Tibial artery (tissue), 4 donors: Measurements from ENCODE around the gene TSPYL4.

Source experiments
- DNase-seq, 2 donors: peaks; one replicate each; pipeline ENCODE4 v3.0.0-alpha.2; 2019
- H3K27ac ChIP-seq, 2 donors: fragments of 200-600 bp; sonication (generic) in 1 of 2; 1 replicate in 1 of 2; 2 replicates in 1 of 2; pipeline ENCODE4 v1.5.1; 2018 to 2019; ENCODE audit warnings: mild to moderate bottlenecking in 1 of 2
- H3K27me3 ChIP-seq, 2 donors: fragments of 200-600 bp; sonication (generic) in 1 of 2; one replicate each; pipeline versions ENCODE4 v1.5.1 to v1.6.0; 2016 to 2019
- H3K36me3 ChIP-seq, 3 donors: fragments of 200-600 bp; sonication (generic) in 2 of 3; one replicate each; pipeline ENCODE4 v1.5.1; 2016 to 2019; ENCODE audit warnings: mild to moderate bottlenecking in 2 of 3
- H3K4me1 ChIP-seq, 4 donors: fragments of 200-600 bp; sonication (generic) in 2 of 4; 1 replicate in 3 of 4; 2 replicates in 1 of 4; pipeline ENCODE4 v1.5.1; 2016 to 2019
- H3K4me3 ChIP-seq, 2 donors: fragments of 200-600 bp; sonication (generic) in 1 of 2; 1 replicate in 1 of 2; 2 replicates in 1 of 2; pipeline ENCODE4 v1.5.1; 2018 to 2019; ENCODE audit warnings: mild to moderate bottlenecking in 2 of 2
- H3K9me3 ChIP-seq, 3 donors: fragments of 200-600 bp; sonication (generic) in 1 of 3; one replicate each; pipeline ENCODE4 v1.5.1; 2016 to 2019
- intact Hi-C: fragments of 100-400 bp; cut with DNase I; formaldehyde crosslinking; loops from one replicate; pipeline ENCODE4 v1.15.0; 2023; ENCODE audit warnings: low total_unique reads
- TF ChIP-seq, protein P1 (sequence below), 2 experiments: fragments of 200-600 bp in 1 of 2; fragments of 450-650 bp in 1 of 2; IDR thresholded peaks; one replicate each; pipeline ENCODE4 v1.5.1; 2017 to 2019; ENCODE audit warnings: antibody characterized with exemption in 2 of 2, mild to moderate bottlenecking in 1 of 2, moderate library complexity in 1 of 2

The TSPYL4 gene

GRCh38 chr6:116239856-116240255, 14.0 kb downstream of the TSPYL4 start:
- intact Hi-C loops = no loop called here
- Histone ChIP-seq H3K4me3 (no peak overlapping the region), H3K36me3 (peaks cover 13 to 32% (median 31%) of the 10 kb centered on the region in 3 donors), H3K27ac (no peak overlapping the region), H3K27me3 (no peaks in the 10 kb centered on the region), H3K9me3 (no peaks in the 10 kb centered on the region), H3K4me1 (no peaks in the 10 kb centered on the region)
- TF ChIP-seq, protein P1, sequence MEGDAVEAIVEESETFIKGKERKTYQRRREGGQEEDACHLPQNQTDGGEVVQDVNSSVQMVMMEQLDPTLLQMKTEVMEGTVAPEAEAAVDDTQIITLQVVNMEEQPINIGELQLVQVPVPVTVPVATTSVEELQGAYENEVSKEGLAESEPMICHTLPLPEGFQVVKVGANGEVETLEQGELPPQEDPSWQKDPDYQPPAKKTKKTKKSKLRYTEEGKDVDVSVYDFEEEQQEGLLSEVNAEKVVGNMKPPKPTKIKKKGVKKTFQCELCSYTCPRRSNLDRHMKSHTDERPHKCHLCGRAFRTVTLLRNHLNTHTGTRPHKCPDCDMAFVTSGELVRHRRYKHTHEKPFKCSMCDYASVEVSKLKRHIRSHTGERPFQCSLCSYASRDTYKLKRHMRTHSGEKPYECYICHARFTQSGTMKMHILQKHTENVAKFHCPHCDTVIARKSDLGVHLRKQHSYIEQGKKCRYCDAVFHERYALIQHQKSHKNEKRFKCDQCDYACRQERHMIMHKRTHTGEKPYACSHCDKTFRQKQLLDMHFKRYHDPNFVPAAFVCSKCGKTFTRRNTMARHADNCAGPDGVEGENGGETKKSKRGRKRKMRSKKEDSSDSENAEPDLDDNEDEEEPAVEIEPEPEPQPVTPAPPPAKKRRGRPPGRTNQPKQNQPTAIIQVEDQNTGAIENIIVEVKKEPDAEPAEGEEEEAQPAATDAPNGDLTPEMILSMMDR (IDR thresholded peaks at IDR 0.05) = no peak
- no peak for DNase-seq

DNA sequence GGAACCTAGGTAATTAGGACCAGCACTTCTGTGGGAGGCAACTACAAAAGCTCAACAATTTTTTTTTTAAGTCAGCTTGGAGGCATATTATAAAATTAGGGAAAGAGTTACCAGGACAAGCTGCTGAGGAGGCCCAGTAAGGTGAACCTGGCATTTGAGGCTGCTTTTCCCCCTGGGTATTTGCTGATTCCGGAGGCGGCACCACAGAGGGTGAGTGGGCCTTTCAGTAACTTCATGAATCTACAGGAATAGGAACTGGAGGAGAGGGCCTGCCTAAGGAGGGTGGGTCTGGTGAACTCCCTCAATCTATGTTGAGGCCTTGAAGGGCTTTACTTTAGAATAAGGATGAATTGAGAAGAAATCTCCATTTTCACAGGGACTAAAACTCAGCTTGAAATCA, 14.6 kb downstream of the TSPYL4 start:
- H3K27ac ChIP-seq = no peak overlapping the region
- no peak overlapping the region for H3K4me3 ChIP-seq
- no peaks in the 10 kb centered on the region for H3K4me1 ChIP-seq
- H3K27me3 ChIP-seq = no peaks in the 10 kb centered on the region
- TF ChIP-seq, protein P1 (IDR thresholded peaks at IDR 0.05) = no peak
- H3K9me3 ChIP-seq = no peaks in the 10 kb centered on the region
- intact Hi-C loops = no loop called here
- H3K36me3 ChIP-seq = peaks cover 13 to 32% (median 31%) of the 10 kb centered on the region in 3 donors
- no peak for DNase-seq

DNA sequence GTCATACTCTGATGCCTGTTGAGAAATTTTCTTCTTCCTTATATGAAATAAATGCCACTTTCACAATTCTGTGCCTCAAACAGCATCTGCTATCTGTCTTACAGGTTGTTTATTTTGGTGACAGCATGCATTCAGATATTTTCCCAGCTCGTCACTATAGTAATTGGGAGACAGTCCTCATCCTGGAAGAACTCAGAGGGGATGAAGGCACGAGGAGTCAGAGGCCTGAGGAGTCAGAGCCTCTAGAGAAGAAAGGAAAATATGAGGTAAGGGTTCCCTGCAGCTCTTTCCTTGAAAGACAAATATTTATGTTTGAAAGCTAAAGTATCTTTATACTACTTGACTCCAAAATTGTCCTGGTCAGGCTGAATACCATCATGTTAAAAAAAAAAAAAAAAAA, 15.8 kb downstream of the TSPYL4 start:
- H3K4me1 ChIP-seq = no peaks in the 10 kb centered on the region
- DNase-seq = no peak
- TF ChIP-seq, protein P1 (IDR thresholded peaks at IDR 0.05) = no peak
- no peaks in the 10 kb centered on the region for H3K9me3 ChIP-seq
- H3K27ac ChIP-seq = no peak overlapping the region
- intact Hi-C loops = no loop called here
- H3K4me3 ChIP-seq = no peak overlapping the region
- H3K36me3 ChIP-seq = peaks cover 13 to 31% (median 31%) of the 10 kb centered on the region in 3 donors
- H3K27me3 ChIP-seq = no peaks in the 10 kb centered on the region

DNA sequence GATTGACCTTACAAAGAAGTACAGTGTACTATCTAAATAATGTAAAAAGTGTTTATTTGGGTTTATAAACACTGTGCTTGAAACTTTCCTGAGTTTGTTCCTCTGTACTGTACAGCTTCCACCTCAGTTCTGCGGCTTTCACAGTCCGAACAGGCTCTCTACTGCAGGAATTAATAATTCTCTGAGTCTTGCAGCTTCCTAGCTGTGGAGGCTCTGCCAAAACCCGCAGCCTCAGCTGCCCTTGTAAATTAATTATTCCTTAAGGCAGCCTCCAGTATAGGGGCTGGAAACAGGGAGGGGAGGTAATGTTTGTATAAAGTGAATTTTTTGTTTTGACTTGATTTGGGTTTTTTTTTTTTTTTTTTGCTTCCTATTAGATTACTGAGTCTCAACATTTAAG, 19.2 kb downstream of the TSPYL4 start:
- intact Hi-C loops = no loop called here
- no peaks in the 10 kb centered on the region for H3K9me3 ChIP-seq
- TF ChIP-seq, protein P1 (IDR thresholded peaks at IDR 0.05) = no peak

DNA sequence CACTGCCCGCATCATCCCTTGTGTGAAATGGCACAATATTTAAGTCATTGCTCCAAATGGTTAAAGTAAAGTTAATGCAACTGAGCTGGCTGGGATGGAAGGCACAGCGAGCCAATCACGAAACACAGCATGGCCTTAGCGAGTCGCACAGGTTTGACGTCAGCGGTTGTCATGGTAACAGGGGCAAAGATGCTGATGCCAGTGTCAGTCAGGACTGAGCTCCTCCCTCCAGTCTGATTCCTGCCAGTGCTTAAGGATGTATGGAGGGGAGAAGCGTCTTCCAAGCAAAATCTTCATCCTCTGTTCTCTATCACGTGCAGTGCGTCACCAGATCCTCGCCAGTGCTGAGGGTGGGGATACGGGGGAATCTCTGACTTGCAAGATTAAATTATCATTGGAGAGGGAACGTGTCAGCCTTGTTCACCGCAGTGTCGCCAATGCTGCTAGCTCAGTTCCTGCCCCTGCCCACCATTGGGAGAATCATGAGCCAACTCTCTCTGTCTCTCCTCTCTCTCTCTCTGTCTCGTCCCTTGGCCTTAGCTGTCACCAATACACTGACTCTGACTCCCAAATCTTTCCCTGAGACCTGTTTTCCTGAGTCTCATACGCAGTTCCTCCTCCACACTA, 24.5 kb downstream of the TSPYL4 start:
- Histone ChIP-seq H3K4me1 (peaks cover 0 to 4% (median 0%) of the 10 kb centered on the region in 4 donors), H3K9me3 (no peaks in the 10 kb centered on the region), H3K4me3 (peak overlapping the region in 1 of 2 donors; percentile 13), H3K27ac (no peak overlapping the region), H3K36me3 (peaks cover 5 to 15% (median 5%) of the 10 kb centered on the region in 3 donors), H3K27me3 (no peaks in the 10 kb centered on the region)
- TF ChIP-seq, protein P1 (IDR thresholded peaks at IDR 0.05) = no peak
- peak; percentile 73 to 88 for DNase-seq
- intact Hi-C loops = no loop called here

More for the DNA sequence above, 19.2 kb downstream of the TSPYL4 start:
- Histone ChIP-seq H3K36me3 (peaks cover 13 to 33% (median 26%) of the 10 kb centered on the region in 3 donors), H3K4me3 (no peak overlapping the region), H3K27me3 (no peaks in the 10 kb centered on the region), H3K27ac (no peak overlapping the region), H3K4me1 (no peaks in the 10 kb centered on the region)
- DNase-seq = no peak
